ENCODE measurements around the gene SMDT1. TPM values are rescaled to one million over a fixed set of nuclear protein-coding genes. Genes with fewer than 3 reads are reported as not detected.

Gene SMDT1
- total and polyA plus RNA-seq, 2 donors (not counting 3 experiments of a cell fraction or from before 2014, with no cell fraction given), result 61.2 to 74.2 TPM

DNA sequence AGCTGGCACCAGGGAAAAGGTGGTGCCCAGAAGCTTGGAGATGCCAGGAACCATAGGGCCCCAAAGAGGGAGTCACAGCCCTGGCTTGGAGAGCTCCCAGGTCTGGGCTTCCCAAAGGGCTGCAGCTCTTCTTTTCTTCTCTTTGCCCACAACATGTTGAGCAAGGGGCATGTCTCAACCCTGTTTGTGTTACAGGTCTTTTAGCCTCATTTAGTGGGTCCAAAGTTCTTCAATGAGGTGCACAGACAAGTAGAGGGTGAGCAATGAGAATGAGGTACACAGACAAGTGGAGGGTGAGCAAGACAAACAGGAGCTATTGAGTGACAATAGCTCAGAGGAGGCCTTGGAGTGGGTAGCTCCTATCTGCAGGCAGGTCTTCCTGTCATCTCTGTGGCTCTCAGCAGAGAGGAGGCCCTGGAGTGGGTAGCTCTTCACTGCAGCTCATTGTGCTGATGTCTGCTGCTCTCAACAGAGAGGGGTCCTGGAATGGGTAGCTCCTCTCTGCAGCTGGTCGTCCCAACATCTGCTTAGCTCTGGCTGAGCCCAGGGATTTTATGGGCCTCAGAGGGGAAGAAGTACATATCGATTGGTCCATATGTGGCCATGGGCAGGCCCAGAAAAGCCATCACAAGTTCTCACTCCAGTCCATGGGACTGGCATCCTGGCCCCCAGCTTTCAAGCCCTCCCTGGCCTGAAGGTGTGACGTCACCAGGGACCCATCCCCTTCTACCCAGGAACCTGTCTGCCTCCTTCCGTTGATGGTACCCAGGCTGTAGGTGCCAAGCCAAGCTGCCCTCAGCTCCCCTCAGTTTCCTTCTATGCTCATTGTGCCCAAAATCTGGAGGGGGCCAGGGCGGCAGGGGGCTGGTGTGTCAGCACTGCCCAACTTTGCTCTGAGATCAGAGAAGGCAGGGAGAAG lies 46.0 kb upstream of the SMDT1 start:
- ChIA-PET CTCF (interaction anchor here (1.0 to 1.2 kb wide), 3 partner anchors 8 to 13 kb away, joined by 3 to 4 read pairs (median 3); no protein-coding TSS in a partner anchor), POLR2A (no interaction called here)
- Histone ChIP-seq H3K27ac (ENCODE audit: insufficient read depth, low read depth, low read length) (no peak overlapping the region), H3K9me3 (replicated peaks; ENCODE audit: control insufficient read depth, insufficient read depth, low read length) (no peaks in the 10 kb centered on the region), H3K4me1 (ENCODE audit: control insufficient read depth, extremely low read depth, insufficient read depth, low read length) (no peaks in the 10 kb centered on the region), H3K4me3 (replicated peaks in 1 of 3; ENCODE audit: insufficient read depth in 1 of 3, low read depth in 1 of 3, low read length in 3 of 3) (no peak overlapping the region), H3K27me3 (ENCODE audit: control insufficient read depth in 2 of 2, insufficient read depth in 2 of 2, low read length in 2 of 2) (peaks cover 6 to 13% of the 10 kb centered on the region in 2 experiments), H4K20me1 (replicated peaks; ENCODE audit: control insufficient read depth, extremely low read depth, insufficient read depth, low read length) (no peaks in the 10 kb centered on the region), H3K36me3 (ENCODE audit: control insufficient read depth in 2 of 2, extremely low read depth in 1 of 2, insufficient read depth in 2 of 2, low read length in 2 of 2) (no peaks in the 10 kb centered on the region), H3K79me2 (ENCODE audit: control insufficient read depth, insufficient read depth, low read length) (no peaks in the 10 kb centered on the region), H3K4me2 (ENCODE audit: insufficient read depth, low read length) (no peak overlapping the region), H2AFZ (ENCODE audit: low read depth, low read length) (no peak overlapping the region), H3K9ac (replicated peaks; ENCODE audit: extremely low read depth, insufficient read depth, low read length) (no peak overlapping the region), H3K9me1 (replicated peaks; ENCODE audit: control insufficient read depth, extremely low read depth, insufficient read depth, low read length) (no peaks in the 10 kb centered on the region)
- intact Hi-C loops (cut with micrococcal nuclease), result no loop called here
- TF ChIP-seq GATA2 (IDR thresholded peaks at IDR 0.05; ENCODE audit: insufficient read depth, insufficient read length, low read depth, low read length), result no peak
- TF ChIP-seq, protein P1, sequence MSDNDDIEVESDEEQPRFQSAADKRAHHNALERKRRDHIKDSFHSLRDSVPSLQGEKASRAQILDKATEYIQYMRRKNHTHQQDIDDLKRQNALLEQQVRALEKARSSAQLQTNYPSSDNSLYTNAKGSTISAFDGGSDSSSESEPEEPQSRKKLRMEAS (IDR thresholded peaks at IDR 0.05; ENCODE audit: insufficient read depth, insufficient read length), result no peak
- TF ChIP-seq, protein P2, sequence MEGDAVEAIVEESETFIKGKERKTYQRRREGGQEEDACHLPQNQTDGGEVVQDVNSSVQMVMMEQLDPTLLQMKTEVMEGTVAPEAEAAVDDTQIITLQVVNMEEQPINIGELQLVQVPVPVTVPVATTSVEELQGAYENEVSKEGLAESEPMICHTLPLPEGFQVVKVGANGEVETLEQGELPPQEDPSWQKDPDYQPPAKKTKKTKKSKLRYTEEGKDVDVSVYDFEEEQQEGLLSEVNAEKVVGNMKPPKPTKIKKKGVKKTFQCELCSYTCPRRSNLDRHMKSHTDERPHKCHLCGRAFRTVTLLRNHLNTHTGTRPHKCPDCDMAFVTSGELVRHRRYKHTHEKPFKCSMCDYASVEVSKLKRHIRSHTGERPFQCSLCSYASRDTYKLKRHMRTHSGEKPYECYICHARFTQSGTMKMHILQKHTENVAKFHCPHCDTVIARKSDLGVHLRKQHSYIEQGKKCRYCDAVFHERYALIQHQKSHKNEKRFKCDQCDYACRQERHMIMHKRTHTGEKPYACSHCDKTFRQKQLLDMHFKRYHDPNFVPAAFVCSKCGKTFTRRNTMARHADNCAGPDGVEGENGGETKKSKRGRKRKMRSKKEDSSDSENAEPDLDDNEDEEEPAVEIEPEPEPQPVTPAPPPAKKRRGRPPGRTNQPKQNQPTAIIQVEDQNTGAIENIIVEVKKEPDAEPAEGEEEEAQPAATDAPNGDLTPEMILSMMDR (IDR thresholded peaks at IDR 0.05; ENCODE audit: extremely low read depth in 1 of 2, insufficient read depth in 1 of 2, low read depth in 1 of 2, low read length in 2 of 2), result no peak
- no peak for TF ChIP-seq POLR2A (IDR thresholded peaks at IDR 0.05; ENCODE audit: low read depth, low read length)
- TF ChIP-seq JUN (IDR thresholded peaks at IDR 0.05; ENCODE audit: borderline replicate concordance, insufficient read depth, insufficient read length, low read depth), result no peak
- TF ChIP-seq FOS (IDR thresholded peaks at IDR 0.05; ENCODE audit: borderline replicate concordance, insufficient read depth, low read length), result no peak
- TF ChIP-seq POLR2AphosphoS5 (IDR thresholded peaks at IDR 0.05; ENCODE audit: insufficient read depth, low read depth, low read length), result no peak
- TF ChIP-seq EZH2 (IDR thresholded peaks at IDR 0.05; ENCODE audit: borderline replicate concordance, low read depth, low read length, severe bottlenecking), result no peak
- TF ChIP-seq MYC (IDR thresholded peaks at IDR 0.05; ENCODE audit: low read depth, low read length), result no peak
- FAIRE-seq (no peak), DNase-seq (ENCODE audit: low read depth, low spot score) (no peak)
- dilution Hi-C loops (cut with MboI; ENCODE audit: extremely low pct_ligation_motif_present, low sequenced_read_pairs), result no loop called here
- no TSS peak for BruUV-seq (replicated peaks)
